ENCODE results near the gene TP53INP2. TPM values are rescaled to one million over a fixed set of nuclear protein-coding genes. Genes with fewer than 3 reads are reported as not detected.

The TP53INP2 gene
- total and polyA plus RNA-seq, 2 of the 13 experiments (the other 11 are each of a cell fraction or from before 2014, with no cell fraction given), result 5.2 to 18.8 TPM

- TF ChIP-seq PRDM15 (CRISPR knock-in tag; IDR thresholded peaks at IDR 0.05) (no peak), NAIF1 (CRISPR knock-in tag; IDR thresholded peaks at IDR 0.05; ENCODE audit: borderline replicate concordance) (no peak), ZNF280B (CRISPR knock-in tag; IDR thresholded peaks at IDR 0.05; ENCODE audit: borderline replicate concordance) (no peak), ZSCAN5A (CRISPR knock-in tag; IDR thresholded peaks at IDR 0.05; ENCODE audit: borderline replicate concordance) (0 out of 2 replicates have a peak, but pooled peaks have one; percentile 9), ZNF788 (CRISPR knock-in tag; IDR thresholded peaks at IDR 0.05; ENCODE audit: borderline replicate concordance) (peak; percentile 59), PITX1 (CRISPR knock-in tag; IDR thresholded peaks at IDR 0.05) (peak; percentile 93), BCL6 (CRISPR knock-in tag; IDR thresholded peaks at IDR 0.05) (peak; percentile 95), KDM3A (CRISPR knock-in tag; IDR thresholded peaks at IDR 0.05; ENCODE audit: low read depth) (0 out of 2 replicates have a peak, but pooled peaks have one; percentile 14), MAF1 (CRISPR knock-in tag; IDR thresholded peaks at IDR 0.05; ENCODE audit: borderline replicate concordance) (no peak), ZBTB26 (CRISPR knock-in tag; IDR thresholded peaks at IDR 0.05; ENCODE audit: borderline replicate concordance) (0 out of 2 replicates have a peak, but pooled peaks have one; percentile 36), ZBED4 (CRISPR knock-in tag; IDR thresholded peaks at IDR 0.05; ENCODE audit: borderline replicate concordance) (peak; percentile 68), KAT8 (CRISPR knock-in tag; IDR thresholded peaks at IDR 0.05) (peak; percentile 62; the same call in 1 of the 2 replicates), ZNF264 (CRISPR knock-in tag; IDR thresholded peaks at IDR 0.05) (peak; percentile 80), BRCA1 (CRISPR knock-in tag; IDR thresholded peaks at IDR 0.05) (peak; percentile 76; the same call in 1 of the 2 replicates), HOXA3 (CRISPR knock-in tag; IDR thresholded peaks at IDR 0.05) (peak; percentile 67)
Measured at GRCh38 chr20:34706912-34707784, 3.0 kb downstream of the TP53INP2 start (continued).
